Measurements from ENCODE around the gene KLHL12. TPM values are rescaled to one million over a fixed set of nuclear protein-coding genes. Genes with fewer than 3 reads are reported as not detected.

Gene KLHL12
- total RNA-seq, 4 donors from 2014 or later = 12.4 to 25.2 (median 20.8) TPM

DNA sequence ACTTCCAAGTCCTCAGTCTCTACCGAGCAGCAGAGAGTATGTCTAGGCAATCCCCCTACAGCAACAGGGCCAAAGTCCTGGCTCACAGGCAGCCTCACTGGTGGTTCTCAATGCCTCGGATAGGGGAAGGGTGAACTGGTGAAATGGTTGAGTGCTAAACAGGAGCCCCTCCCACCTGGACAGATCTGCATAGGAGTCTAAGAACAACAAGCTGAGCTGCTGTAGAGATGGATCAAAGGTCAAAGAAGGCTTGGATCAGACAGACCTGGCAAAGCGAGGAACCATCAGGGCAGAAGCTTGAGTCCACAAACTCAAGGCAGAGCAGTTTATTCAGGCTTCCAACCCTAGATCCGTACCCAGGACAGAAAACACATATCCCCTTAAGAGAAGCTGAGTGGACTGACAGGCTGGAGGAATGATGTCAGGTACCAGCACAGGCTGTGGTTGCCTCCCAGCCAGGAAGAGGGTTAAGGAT lies 69.9 kb downstream of the KLHL12 start:
- TF ChIP-seq, protein P1, sequence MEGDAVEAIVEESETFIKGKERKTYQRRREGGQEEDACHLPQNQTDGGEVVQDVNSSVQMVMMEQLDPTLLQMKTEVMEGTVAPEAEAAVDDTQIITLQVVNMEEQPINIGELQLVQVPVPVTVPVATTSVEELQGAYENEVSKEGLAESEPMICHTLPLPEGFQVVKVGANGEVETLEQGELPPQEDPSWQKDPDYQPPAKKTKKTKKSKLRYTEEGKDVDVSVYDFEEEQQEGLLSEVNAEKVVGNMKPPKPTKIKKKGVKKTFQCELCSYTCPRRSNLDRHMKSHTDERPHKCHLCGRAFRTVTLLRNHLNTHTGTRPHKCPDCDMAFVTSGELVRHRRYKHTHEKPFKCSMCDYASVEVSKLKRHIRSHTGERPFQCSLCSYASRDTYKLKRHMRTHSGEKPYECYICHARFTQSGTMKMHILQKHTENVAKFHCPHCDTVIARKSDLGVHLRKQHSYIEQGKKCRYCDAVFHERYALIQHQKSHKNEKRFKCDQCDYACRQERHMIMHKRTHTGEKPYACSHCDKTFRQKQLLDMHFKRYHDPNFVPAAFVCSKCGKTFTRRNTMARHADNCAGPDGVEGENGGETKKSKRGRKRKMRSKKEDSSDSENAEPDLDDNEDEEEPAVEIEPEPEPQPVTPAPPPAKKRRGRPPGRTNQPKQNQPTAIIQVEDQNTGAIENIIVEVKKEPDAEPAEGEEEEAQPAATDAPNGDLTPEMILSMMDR (IDR thresholded peaks at IDR 0.05) = no peak
- ATAC-seq (ENCODE audit: low FRiP score) (no peak), DNase-seq (ENCODE audit: low spot score) (no peak)

DNA sequence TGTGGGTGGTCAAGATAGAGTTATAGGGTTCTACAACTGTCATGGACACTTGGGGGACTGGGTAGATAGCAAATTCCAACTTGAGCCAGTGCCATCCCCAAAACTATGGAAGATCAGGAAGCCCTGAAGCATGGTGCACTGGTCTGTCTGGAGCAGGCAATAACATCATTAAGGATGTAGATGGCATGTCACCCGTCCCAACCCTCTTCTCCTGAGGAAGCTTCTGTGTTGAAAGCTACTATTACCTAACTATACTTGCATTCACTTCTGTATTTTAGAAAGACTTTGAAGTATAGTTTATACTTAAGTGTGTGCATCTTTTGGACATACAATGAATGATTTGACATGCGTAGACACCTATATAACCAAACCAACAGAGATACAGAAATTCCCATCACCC lies 71.0 kb downstream of the KLHL12 start:
- TF ChIP-seq, protein P1 (IDR thresholded peaks at IDR 0.05) = no peak
- no peak for ATAC-seq (ENCODE audit: low FRiP score)
- DNase-seq (ENCODE audit: low spot score) = no peak

DNA sequence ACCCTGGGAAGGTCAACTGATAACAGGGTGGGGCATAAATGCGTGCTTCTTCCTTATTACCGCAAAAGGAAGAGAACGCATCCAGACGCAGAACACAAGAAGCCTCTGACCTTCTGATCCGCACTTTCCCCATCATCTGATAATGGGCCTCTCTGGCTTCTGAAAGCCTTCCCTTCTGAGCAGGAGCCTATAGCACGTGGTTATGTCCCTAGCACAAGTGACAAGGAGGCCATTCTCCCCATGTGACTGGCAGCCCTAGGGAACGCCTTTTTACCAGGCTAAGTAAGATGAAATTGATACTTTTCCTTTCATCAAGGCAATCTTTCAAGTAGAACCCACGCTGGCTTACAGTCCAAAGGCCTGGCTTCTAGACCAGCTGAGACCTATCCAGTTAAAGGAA lies 72.2 kb downstream of the KLHL12 start:
- TF ChIP-seq, protein P1 (IDR thresholded peaks at IDR 0.05) = no peak
- ATAC-seq (ENCODE audit: low FRiP score) (no peak), DNase-seq (ENCODE audit: low spot score) (no peak)

DNA sequence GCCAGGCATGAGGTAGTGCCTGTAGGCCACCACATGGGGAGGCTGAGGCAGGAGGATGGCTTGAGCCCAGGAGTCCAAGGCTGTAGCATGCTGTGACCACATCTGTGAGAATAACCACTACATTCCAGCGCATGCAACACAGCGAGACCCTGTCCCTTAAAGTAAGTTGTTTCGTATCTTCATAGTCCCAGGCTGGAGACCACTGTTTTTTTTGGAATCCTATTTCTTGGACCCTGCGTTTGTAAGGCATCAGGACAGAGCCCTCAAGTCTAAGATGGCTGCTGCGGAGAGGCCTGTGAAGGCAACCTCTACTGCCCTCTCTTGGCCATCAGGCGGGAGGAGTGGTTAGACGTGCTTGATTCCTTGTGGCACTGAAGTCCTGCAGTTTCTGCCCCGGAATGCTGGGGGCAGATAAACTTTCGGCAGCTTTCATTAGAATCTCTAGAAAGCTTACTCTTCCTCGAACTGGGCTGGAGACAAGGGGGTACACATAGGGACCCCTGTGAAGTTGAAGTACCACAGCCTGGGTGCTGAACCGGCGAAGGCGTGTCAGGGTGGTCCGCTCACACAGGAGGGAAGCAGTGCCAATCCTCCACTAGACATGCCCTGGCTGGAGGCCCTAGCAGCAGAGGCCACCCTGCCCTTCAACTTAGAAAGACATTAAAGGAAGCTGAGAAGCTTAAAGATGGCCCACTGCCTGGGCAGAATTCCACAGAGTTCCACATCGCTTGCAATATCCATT lies 74.7 kb downstream of the KLHL12 start:
- no peak for DNase-seq (ENCODE audit: low spot score)
- TF ChIP-seq, protein P1 (IDR thresholded peaks at IDR 0.05) = no peak
- ATAC-seq (ENCODE audit: low FRiP score) = no peak

DNA sequence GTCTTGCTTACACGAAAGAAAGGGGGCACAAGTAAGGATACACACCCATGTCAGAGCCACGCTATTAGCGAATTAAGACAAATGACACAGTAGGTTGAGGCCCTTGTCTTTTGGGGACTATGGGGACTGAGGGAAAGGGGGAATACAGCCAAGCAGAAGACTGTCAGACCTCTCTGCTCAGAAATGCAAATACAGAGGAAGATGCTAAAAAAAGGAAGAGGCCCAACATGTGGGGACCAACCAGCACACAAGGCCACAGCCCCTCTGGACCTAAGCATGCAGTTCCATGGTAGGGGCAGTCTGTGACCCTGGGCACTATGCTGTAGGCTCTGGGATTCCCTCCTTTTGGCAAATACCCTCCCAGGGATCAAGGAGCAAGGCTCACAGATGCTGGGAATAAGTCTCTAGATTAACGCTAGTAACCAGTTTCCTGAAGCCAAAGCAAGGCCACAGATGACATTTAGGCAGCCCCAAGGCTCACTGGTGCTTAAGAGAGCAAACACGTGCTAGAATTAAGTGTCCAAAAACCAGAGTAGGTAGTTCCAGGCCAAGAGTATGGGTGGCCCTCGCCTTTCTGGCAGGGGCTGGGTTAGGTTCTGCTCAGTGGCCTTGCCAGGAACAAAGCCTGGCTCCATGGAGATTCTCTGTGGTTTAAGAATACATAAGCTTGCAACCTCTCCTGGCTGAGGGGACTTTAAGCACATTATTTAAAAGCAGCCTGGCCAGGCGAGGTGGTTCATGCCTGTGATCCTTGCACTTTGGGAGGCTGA lies 76.3 kb downstream of the KLHL12 start:
- no peak for ATAC-seq (ENCODE audit: low FRiP score)
- TF ChIP-seq, protein P1 (IDR thresholded peaks at IDR 0.05) = no peak
- no peak for DNase-seq (ENCODE audit: low spot score)

DNA sequence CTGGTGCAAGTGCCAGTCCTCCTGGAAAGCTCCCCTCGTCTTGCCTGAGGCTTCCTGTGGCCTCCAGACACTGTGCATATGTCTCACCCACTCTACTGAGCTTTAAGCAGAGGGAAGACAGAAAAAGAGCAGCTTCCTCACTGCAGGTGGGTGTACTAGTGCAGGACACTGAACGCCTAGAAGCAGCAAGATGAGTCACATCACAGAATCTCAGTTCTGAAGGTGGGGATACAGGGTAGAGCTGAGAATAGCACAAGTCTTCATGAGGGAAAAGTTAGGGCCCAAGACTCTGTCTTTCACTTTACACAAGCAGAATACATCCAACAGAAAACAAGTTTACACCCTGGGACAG lies 78.9 kb downstream of the KLHL12 start:
- no peak for ATAC-seq (ENCODE audit: low FRiP score)
- no peak for DNase-seq (ENCODE audit: low spot score)
- TF ChIP-seq, protein P1 (IDR thresholded peaks at IDR 0.05) = no peak

All from omental fat pad (tissue), 4 donors.